Measurements from ENCODE around the gene MEIS2. TPM values are rescaled to one million over a fixed set of nuclear protein-coding genes. Genes with fewer than 3 reads are reported as not detected.

The MEIS2 gene
- total RNA-seq, 2 donors from 2014 or later: 7.1 to 9.7 TPM

- Mint-ChIP-seq H3K9me3 (no peaks in the 10 kb centered on the region), H3K36me3 (ENCODE audit: low read depth) (no peaks in the 10 kb centered on the region), H3K27me3 (ENCODE audit: insufficient read depth) (peaks cover 30% of the 10 kb centered on the region), H3K4me1 (peaks cover 22% of the 10 kb centered on the region), H3K27ac (no peak overlapping the region), H3K4me3 (no peak overlapping the region)
- WGBS, 2 experiments (ENCODE audit: insufficient coverage in 1 of 2, insufficient read length in 1 of 2): 95 to 100% methylated on average over 1 to 2 of the region's 2 CpGs
- Histone ChIP-seq H3K27me3 (ENCODE audit: control insufficient read depth, insufficient read depth, low read length, poor library complexity, severe bottlenecking) (peaks cover 27% of the 10 kb centered on the region), H3K36me3 (ENCODE audit: control insufficient read depth, insufficient read depth, low read length) (no peaks in the 10 kb centered on the region), H3K4me3 (ENCODE audit: low read length) (no peak overlapping the region), H3K4me1 (ENCODE audit: control insufficient read depth, insufficient read depth, low read length) (peaks cover 7% of the 10 kb centered on the region), H3K27ac (ENCODE audit: low read depth, low read length) (no peak overlapping the region), H3K9ac (ENCODE audit: extremely low read depth, low read length, poor library complexity, severe bottlenecking) (no peak overlapping the region), H3K9me3 (ENCODE audit: control insufficient read depth, low read length) (no peaks in the 10 kb centered on the region)
- DNase-seq: no peak
- TF ChIP-seq CTCF (conservative IDR thresholded peaks at IDR 0.05): no peak
Observed at GRCh38 chr15:37088436-37088835, 11.9 kb downstream of the MEIS2 start.

- H3K27me3 ChIP-seq (ENCODE audit: control insufficient read depth, insufficient read depth, low read length, poor library complexity, severe bottlenecking): peaks cover 15% of the 10 kb centered on the region
- no peak overlapping the region for H3K4me3 ChIP-seq (ENCODE audit: low read length)
- no peaks in the 10 kb centered on the region for H3K9me3 ChIP-seq (ENCODE audit: control insufficient read depth, low read length)
- H3K36me3 Mint-ChIP-seq (ENCODE audit: low read depth): no peaks in the 10 kb centered on the region
- H3K27ac ChIP-seq (ENCODE audit: low read depth, low read length): no peak overlapping the region
- no peak for TF ChIP-seq CTCF (conservative IDR thresholded peaks at IDR 0.05)
- no peaks in the 10 kb centered on the region for H3K36me3 ChIP-seq (ENCODE audit: control insufficient read depth, insufficient read depth, low read length)
- no peak for DNase-seq
- no peak overlapping the region for H3K4me3 Mint-ChIP-seq
- no peak overlapping the region for H3K27ac Mint-ChIP-seq
- H3K9ac ChIP-seq (ENCODE audit: extremely low read depth, low read length, poor library complexity, severe bottlenecking): no peak overlapping the region
- peaks cover 7% of the 10 kb centered on the region for H3K4me1 ChIP-seq (ENCODE audit: control insufficient read depth, insufficient read depth, low read length)
- H3K9me3 Mint-ChIP-seq: no peaks in the 10 kb centered on the region
- H3K4me1 Mint-ChIP-seq: peaks cover 22% of the 10 kb centered on the region
- WGBS, 2 experiments (ENCODE audit: insufficient coverage in 1 of 2, insufficient read length in 1 of 2): 98 to 100% methylated on average over 3 to 4 of the region's 4 CpGs
- H3K27me3 Mint-ChIP-seq (ENCODE audit: insufficient read depth): peaks cover 17% of the 10 kb centered on the region
Observed at GRCh38 chr15:37087131-37087588, 13.2 kb downstream of the MEIS2 start.

- H3K9me3 ChIP-seq (ENCODE audit: control insufficient read depth, low read length): no peaks in the 10 kb centered on the region
- H3K9me3 Mint-ChIP-seq: no peaks in the 10 kb centered on the region
- H3K4me1 Mint-ChIP-seq: peaks cover 22% of the 10 kb centered on the region
- H3K27ac Mint-ChIP-seq: no peak overlapping the region
- H3K27me3 Mint-ChIP-seq (ENCODE audit: insufficient read depth): peaks cover 14% of the 10 kb centered on the region
- H3K4me1 ChIP-seq (ENCODE audit: control insufficient read depth, insufficient read depth, low read length): peaks cover 7% of the 10 kb centered on the region
- 80 to 83% methylated on average over 1 of the region's 1 CpG for WGBS, 2 experiments (ENCODE audit: insufficient coverage in 1 of 2, insufficient read length in 1 of 2)
- no peak overlapping the region for H3K9ac ChIP-seq (ENCODE audit: extremely low read depth, low read length, poor library complexity, severe bottlenecking)
- H3K27me3 ChIP-seq (ENCODE audit: control insufficient read depth, insufficient read depth, low read length, poor library complexity, severe bottlenecking): peaks cover 9% of the 10 kb centered on the region
- no peak for TF ChIP-seq CTCF (conservative IDR thresholded peaks at IDR 0.05)
- H3K4me3 ChIP-seq (ENCODE audit: low read length): no peak overlapping the region
- DNase-seq: no peak
- H3K4me3 Mint-ChIP-seq: no peak overlapping the region
- H3K27ac ChIP-seq (ENCODE audit: low read depth, low read length): no peak overlapping the region
- H3K36me3 ChIP-seq (ENCODE audit: control insufficient read depth, insufficient read depth, low read length): no peaks in the 10 kb centered on the region
- H3K36me3 Mint-ChIP-seq (ENCODE audit: low read depth): no peaks in the 10 kb centered on the region
Observed at GRCh38 chr15:37086521-37086920, 13.8 kb downstream of the MEIS2 start.
